Calu3 (cell line): ENCODE results near the gene PCK1. TPM values are rescaled to one million over a fixed set of nuclear protein-coding genes. Genes with fewer than 3 reads are reported as not detected.

ENCODE experiments used
- BruUV-seq: library from RNA; stranded (reverse); fragments of 400-500 nt; replicated peaks from 2 replicates; lab custom pipeline; 2021; lab: Mats Ljungman, UMichigan
- CTCF ChIA-PET: fragments of 300-600 bp; sonication (Branson Sonifier 250); formaldehyde crosslinking; loops from one replicate; lab custom pipeline; 2022; ENCODE audit warnings: antibody characterized with exemption; lab: Charles Lee
- DNase-seq: peaks from one replicate; pipeline ENCODE4 v3.0.0; 2022
- H3K27ac Mint-ChIP-seq: one replicate; pipeline ENCODE4 v1.8.0; 2022; ENCODE audit warnings: mixed read lengths; ENCODE audit not compliant: unreplicated experiment
- H3K27me3 Mint-ChIP-seq: one replicate; pipeline ENCODE4 v1.8.0; 2022; ENCODE audit warnings: mixed read lengths; ENCODE audit not compliant: unreplicated experiment
- H3K36me3 Mint-ChIP-seq: one replicate; pipeline ENCODE4 v1.8.0; 2022; ENCODE audit warnings: mild to moderate bottlenecking, moderate library complexity, mixed read lengths; ENCODE audit not compliant: insufficient read depth, unreplicated experiment
- H3K4me1 Mint-ChIP-seq: one replicate; pipeline ENCODE4 v1.8.0; 2022; ENCODE audit warnings: mild to moderate bottlenecking, low read depth, mixed read lengths; ENCODE audit not compliant: unreplicated experiment
- H3K4me3 Mint-ChIP-seq: one replicate; pipeline ENCODE4 v1.8.0; 2022; ENCODE audit warnings: mild to moderate bottlenecking, low read depth, moderate library complexity, mixed read lengths; ENCODE audit not compliant: unreplicated experiment
- H3K9me3 Mint-ChIP-seq: one replicate; pipeline ENCODE4 v1.8.0; 2022; ENCODE audit warnings: low read depth, mixed read lengths; ENCODE audit not compliant: unreplicated experiment
- CTCF ChIP-seq: fragments of 200-600 bp; IDR thresholded peaks from one replicate; pipeline ENCODE4 v1.8.0; 2022; ENCODE audit warnings: antibody characterized with exemption; ENCODE audit not compliant: unreplicated experiment
- intact Hi-C: fragments of 100-400 bp; cut with micrococcal nuclease; formaldehyde crosslinking; loops from one replicate; pipeline ENCODE4 v1.10.0; 2022; ENCODE audit not compliant: unreplicated experiment
- total RNA-seq: library from RNA; stranded (reverse); gene quantifications from 2 replicates; pipeline ENCODE4 v1.2.3, GENCODE V29; 2022

Gene PCK1
- total RNA-seq, 1 experiment from 2014 or later: 0.19 TPM

- CTCF ChIA-PET: interaction anchor here (0.5 to 3.0 kb wide), 3 partner anchors 66 to 1213 kb away, joined by 4 to 17 read pairs (median 4); no protein-coding TSS in a partner anchor
- Mint-ChIP-seq H3K36me3 (peaks cover 4% of the 10 kb centered on the region), H3K27me3 (peaks cover 47% of the 10 kb centered on the region), H3K27ac (no peak overlapping the region), H3K4me1 (peaks cover 15% of the 10 kb centered on the region), H3K4me3 (no peak overlapping the region), H3K9me3 (no peaks in the 10 kb centered on the region)
- no peak for DNase-seq
- no TSS peak for BruUV-seq
- TF ChIP-seq CTCF: no peak
- intact Hi-C loops: loop anchor here (10.0 kb wide), 1 partner anchor 209 kb away; no protein-coding TSS in a partner anchor
Observed at GRCh38 chr20:57593134-57593886, 32.4 kb downstream of the PCK1 start.

DNA sequence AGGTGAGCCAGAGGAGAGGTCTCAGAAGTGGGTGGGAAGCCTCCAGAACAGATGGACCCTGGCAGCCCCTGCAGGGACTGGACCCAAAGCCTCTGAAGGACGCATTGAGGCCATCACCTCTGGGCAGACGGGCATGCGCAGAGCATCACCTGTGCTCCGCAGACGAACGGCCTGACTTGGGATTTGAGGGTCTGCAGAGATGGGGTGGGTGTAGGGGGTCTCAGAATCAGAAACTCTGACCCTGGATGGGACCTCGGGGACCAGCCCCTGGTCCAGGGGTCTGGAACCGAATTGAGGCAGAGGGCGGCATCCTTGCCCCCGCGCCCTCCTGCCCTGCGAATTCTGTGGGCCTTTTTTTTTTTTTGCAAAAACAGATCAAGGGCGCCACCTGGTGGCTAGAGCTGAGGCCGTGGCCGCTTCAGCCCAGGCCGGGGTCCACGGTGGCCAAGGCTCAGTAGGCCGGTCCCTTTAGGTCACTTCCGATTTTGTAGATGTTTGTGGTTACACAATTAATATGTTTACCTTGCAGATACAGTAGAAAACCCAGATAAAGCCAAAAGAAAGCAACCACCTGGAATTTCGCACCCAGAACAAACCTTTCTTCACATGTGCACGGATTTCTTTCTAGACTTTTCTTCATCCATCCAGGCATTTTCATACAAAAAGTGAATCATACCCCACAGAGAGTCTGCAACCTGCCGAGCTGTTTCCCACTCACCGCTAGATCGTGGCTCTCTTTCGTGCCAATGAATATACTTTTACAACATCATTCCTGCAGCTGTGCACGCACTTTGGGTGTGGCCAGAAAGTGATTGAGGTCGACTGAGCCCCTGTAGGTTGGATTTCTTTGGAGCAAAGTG lies 33.4 kb downstream of the PCK1 start:
- peaks cover 4% of the 10 kb centered on the region for H3K36me3 Mint-ChIP-seq
- intact Hi-C loops: loop anchor here (1.0 to 10.0 kb wide), 2 partner anchors 80 to 210 kb away; no protein-coding TSS in a partner anchor
- peak; percentile 80 for DNase-seq
- H3K9me3 Mint-ChIP-seq: no peaks in the 10 kb centered on the region
- H3K27me3 Mint-ChIP-seq: peaks cover 47% of the 10 kb centered on the region
- BruUV-seq: no TSS peak
- peak; percentile 95 for TF ChIP-seq CTCF
- H3K4me3 Mint-ChIP-seq: no peak overlapping the region
- CTCF ChIA-PET: interaction anchor here (0.6 to 3.1 kb wide), 9 partner anchors 9 to 617 kb away, joined by 3 to 18 read pairs (median 4); no protein-coding TSS in a partner anchor
- no peak overlapping the region for H3K27ac Mint-ChIP-seq
- H3K4me1 Mint-ChIP-seq: peaks cover 15% of the 10 kb centered on the region

DNA sequence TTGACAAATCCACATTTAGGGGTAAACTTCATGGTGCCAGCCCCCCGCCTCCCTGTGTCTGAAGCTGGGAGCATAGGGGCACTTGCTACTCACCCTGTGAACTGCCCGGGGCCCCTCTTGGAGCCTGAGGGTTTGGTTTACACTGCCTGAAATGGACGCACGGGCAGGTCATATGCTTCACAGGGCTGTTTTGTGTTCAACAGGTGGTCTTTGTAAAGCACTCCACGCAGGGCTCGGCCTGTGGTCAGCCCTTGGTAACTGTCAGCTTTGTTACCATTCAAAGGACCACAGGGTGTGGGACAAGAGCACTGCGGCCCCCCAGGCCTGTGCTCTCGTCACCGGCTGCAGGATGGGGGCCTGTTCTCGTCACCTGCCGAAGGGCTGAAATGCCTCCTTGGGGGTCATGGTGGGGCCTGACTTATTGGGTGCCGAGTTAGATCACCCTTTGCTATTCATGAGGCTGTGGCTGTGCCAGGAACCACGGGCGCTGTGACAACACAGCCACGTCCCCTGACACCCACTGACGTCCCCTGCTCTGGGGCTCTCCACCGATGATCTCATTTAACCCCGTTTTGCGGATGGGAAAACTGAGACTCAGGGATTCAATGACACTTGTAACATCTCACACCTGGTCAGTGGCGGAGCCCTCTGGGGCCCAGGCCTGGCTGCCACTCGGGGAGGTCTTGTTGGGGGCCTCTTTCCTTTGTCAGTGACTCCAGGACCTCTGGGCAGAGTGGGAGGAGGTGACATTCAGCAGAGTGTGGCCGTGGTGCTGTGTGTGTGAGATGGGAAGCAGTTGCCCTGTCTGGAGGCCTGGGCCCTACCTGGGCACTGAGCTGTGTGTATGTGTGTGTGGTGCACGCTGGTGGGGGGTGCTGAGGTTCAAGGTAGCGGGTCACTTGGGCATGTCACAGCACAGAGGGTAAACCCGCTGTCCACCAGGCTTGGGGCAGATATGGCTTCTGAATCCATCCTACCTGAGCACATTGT lies 34.4 kb downstream of the PCK1 start:
- CTCF ChIA-PET: interaction anchor here (0.6 to 3.1 kb wide), 7 partner anchors 27 to 1029 kb away, joined by 3 to 18 read pairs (median 4); no protein-coding TSS in a partner anchor
- Mint-ChIP-seq H3K4me1 (peaks cover 19% of the 10 kb centered on the region), H3K9me3 (no peaks in the 10 kb centered on the region), H3K4me3 (no peak overlapping the region), H3K27me3 (peaks cover 39% of the 10 kb centered on the region), H3K27ac (no peak overlapping the region), H3K36me3 (peaks cover 4% of the 10 kb centered on the region)
- DNase-seq: no peak
- intact Hi-C loops: loop anchor here (10.0 kb wide), 1 partner anchor 211 kb away; no protein-coding TSS in a partner anchor
- BruUV-seq: no TSS peak
- TF ChIP-seq CTCF: no peak
